GM12878 (cell line): ENCODE results near the gene KRTAP10-3. TPM values are rescaled to one million over a fixed set of nuclear protein-coding genes. Genes with fewer than 3 reads are reported as not detected.

Experiments used
- ATAC-seq: fragments of 200-7000 bp; cut with Tn5 transposase; 3 replicates; pipeline ENCODE4 v1.9.1; 2020; ENCODE audit warnings: mild to moderate bottlenecking, moderate library complexity
- BruUV-seq: library from RNA; stranded (reverse); fragments of 400-500 nt; replicated peaks from 2 replicates; lab custom pipeline; 2021; lab: Mats Ljungman, UMichigan
- CTCF ChIA-PET: fragments of 300-600 bp; sonication (Branson Sonifier 250); formaldehyde crosslinking; extraction: SDS; loops from one replicate; lab custom pipeline; 2021; ENCODE audit warnings: inconsistent platforms; lab: Yijun Ruan, JAX
- POLR2A ChIA-PET: fragments of 350-600 bp; formaldehyde crosslinking; extraction: SDS; loops from one replicate; lab custom pipeline; 2021; ENCODE audit warnings: inconsistent platforms; lab: Charles Lee
- RAD21 ChIA-PET: fragments of 300-600 bp; sonication (Branson Sonifier 250); formaldehyde crosslinking; loops from one replicate; lab custom pipeline; 2023; ENCODE audit warnings: antibody characterized with exemption; ENCODE audit not compliant: unreplicated experiment; lab: Charles Lee
- SMC1A ChIA-PET: fragments of 300-600 bp; sonication (Branson Sonifier 250); formaldehyde crosslinking; loops from one replicate; lab custom pipeline; 2023; ENCODE audit not compliant: unreplicated experiment, uncharacterized antibody; lab: Charles Lee
- DNase-seq: peaks from one replicate; pipeline ENCODE4 v3.0.0-alpha.2; 2011; ENCODE audit warnings: low read depth, low spot score
- FAIRE-seq: peaks from 3 replicates; lab custom pipeline; 2011; peaks lifted over from hg19 to GRCh38; lab: Jason Lieb, UNC
- H2AFZ ChIP-seq: 2 replicates; pipeline ENCODE4 v1.6.0; 2011; ENCODE audit warnings: low read depth, low read length, control low read depth; ENCODE audit not compliant: control insufficient read depth
- H3K27ac ChIP-seq: 2 replicates; pipeline ENCODE4 v1.5.1; 2011; ENCODE audit warnings: control low read depth; ENCODE audit not compliant: control insufficient read depth, insufficient read depth
- H3K27me3 ChIP-seq, 2 experiments: replicated peaks in 1 of 2; 2 replicates each; pipeline versions ENCODE4 v1.6.0 to v1.6.1; 2011; ENCODE audit warnings: low read length in 1 of 2; ENCODE audit not compliant: control insufficient read depth in 2 of 2, insufficient read depth in 2 of 2
- H3K36me3 ChIP-seq, 2 experiments: 2 replicates each; pipeline ENCODE4 v1.5.1; 2011; ENCODE audit warnings: low read length in 1 of 2; ENCODE audit not compliant: control insufficient read depth in 2 of 2, insufficient read depth in 2 of 2
- H3K4me1 ChIP-seq: 2 replicates; pipeline ENCODE4 v1.6.1; 2011; ENCODE audit warnings: mild to moderate bottlenecking, low read length, moderate library complexity, mixed read lengths; ENCODE audit not compliant: control insufficient read depth, insufficient read depth
- H3K4me2 ChIP-seq: 2 replicates; pipeline ENCODE4 v1.6.0; 2011; ENCODE audit warnings: control low read depth; ENCODE audit not compliant: control insufficient read depth, insufficient read depth
- H3K4me3 ChIP-seq: fragments of 200-600 bp; sonication (generic); 2 replicates; pipeline ENCODE4 v1.5.1; 2016
- H3K79me2 ChIP-seq: 2 replicates; pipeline ENCODE4 v1.6.0; 2011; ENCODE audit warnings: low read length; ENCODE audit not compliant: control insufficient read depth, insufficient read depth
- H3K9ac ChIP-seq: 2 replicates; pipeline ENCODE4 v1.8.0; 2011; ENCODE audit warnings: low read length, control low read depth, mixed read lengths; ENCODE audit not compliant: control insufficient read depth, insufficient read depth
- H3K9me3 ChIP-seq: replicated peaks from 3 replicates; pipeline ENCODE4 v1.5.1; 2011; ENCODE audit warnings: mild to moderate bottlenecking, low read length; ENCODE audit not compliant: control insufficient read depth, insufficient read depth
- H4K20me1 ChIP-seq: 2 replicates; pipeline ENCODE4 v1.6.0; 2011; ENCODE audit not compliant: control insufficient read depth, insufficient read depth
- CBX5 ChIP-seq: sonication (generic); IDR thresholded peaks from 2 replicates; pipeline ENCODE4 v1.6.1; 2016; ENCODE audit warnings: low read depth, moderate library complexity, mild to moderate bottlenecking, inconsistent platforms
- CHD2 ChIP-seq: IDR thresholded peaks from 2 replicates; pipeline ENCODE4 v1.6.1; 2011; ENCODE audit warnings: low read depth, low read length, improper control_type of control experiment, borderline replicate concordance
- ELK1 ChIP-seq: IDR thresholded peaks from 2 replicates; pipeline ENCODE4 v1.6.1; 2012; ENCODE audit warnings: low read depth, low read length, improper control_type of control experiment
- ESRRA ChIP-seq: IDR thresholded peaks from 2 replicates; pipeline ENCODE4 v1.6.1; 2012; ENCODE audit warnings: mild to moderate bottlenecking, low read length, improper control_type of control experiment
- FOS ChIP-seq: IDR thresholded peaks from 3 replicates; pipeline ENCODE4 v1.6.1; 2011; ENCODE audit warnings: borderline replicate concordance; ENCODE audit not compliant: insufficient read length; ENCODE audit errors: extremely low read depth
- KAT2A ChIP-seq: conservative IDR thresholded peaks from 2 replicates; pipeline ENCODE4 v1.6.1; 2011; ENCODE audit warnings: low read depth, low read length; ENCODE audit not compliant: control insufficient read depth
- MXI1 ChIP-seq: fragments of 150-350 bp; IDR thresholded peaks from 2 replicates; pipeline ENCODE4 v1.6.1; 2011; ENCODE audit warnings: low read depth, mild to moderate bottlenecking, inconsistent platforms, low read length, improper control_type of control experiment
- NR2C2 ChIP-seq: IDR thresholded peaks from 2 replicates; pipeline ENCODE4 v1.6.1; 2011; ENCODE audit warnings: borderline replicate concordance, low read depth; ENCODE audit not compliant: control insufficient read depth, insufficient read length
- RELA ChIP-seq: fragments of 450-650 bp; IDR thresholded peaks from 2 replicates; pipeline ENCODE4 v1.8.0; 2014; ENCODE audit warnings: borderline replicate concordance; ENCODE audit not compliant: partially characterized antibody
- SREBF1 ChIP-seq: IDR thresholded peaks from 2 replicates; pipeline ENCODE4 v1.6.1; 2012; ENCODE audit warnings: mild to moderate bottlenecking, low read length
- TARDBP ChIP-seq: IDR thresholded peaks from 2 replicates; pipeline ENCODE4 v1.6.1; 2016; ENCODE audit warnings: borderline replicate concordance
- TCF12 ChIP-seq: IDR thresholded peaks from 2 replicates; pipeline ENCODE4 v1.6.1; 2011; ENCODE audit warnings: low read depth, mild to moderate bottlenecking, low read length
- TCF7 ChIP-seq: IDR thresholded peaks from 2 replicates; pipeline ENCODE4 v1.6.1; 2014; ENCODE audit warnings: antibody characterized with exemption, borderline replicate concordance
- ZSCAN29 ChIP-seq: fragments of 450-650 bp; IDR thresholded peaks from 2 replicates; pipeline ENCODE4 v1.6.1; 2017; ENCODE audit warnings: mild to moderate bottlenecking, moderate library complexity
- WGBS: methylation state at CpG from one replicate; pipeline ENCODE4 v1.1.6; 2016; ENCODE audit warnings: low lambda C conversion rate; ENCODE audit not compliant: insufficient replicate concordance, insufficient coverage; ENCODE audit errors: missing lambda C conversion rate; 5-methylcytosine and 5-hydroxymethylcytosine counted together
- in situ Hi-C: fragments of 300-500 bp; cut with MboI; formaldehyde crosslinking; loops from 9 replicates; pipeline ENCODE4 v1.14.3; 2018; ENCODE audit warnings: mixed read lengths
- intact Hi-C: fragments of 100-400 bp; cut with micrococcal nuclease; formaldehyde crosslinking; loops from one replicate; pipeline ENCODE4 v1.14.2; 2022; ENCODE audit not compliant: unreplicated experiment
- polyA plus RNA-seq, 11 experiments: library from polyadenylated mRNA; depleted of rRNA in 4 of 11; unstranded in 6 of 11; stranded (reverse) in 5 of 11; fragments of >200 nt; fragmentation: Nextera tagmentation in 4 of 11; fragmentation: Illumina TruSeq in 1 of 11; extraction: Ambion mirVana in 4 of 11; extraction: Trizol in 1 of 11; gene quantifications; 1 replicate in 1 of 11; 2 replicates in 10 of 11; pipeline versions ENCODE4 v1.2.1 to v1.2.3, GENCODE V29; 2011 to 2016; ENCODE audit warnings: inconsistent platforms in 2 of 11, missing spikeins in 2 of 11, low read depth in 1 of 11
- total RNA-seq, 4 experiments: library from RNA; depleted of rRNA in 3 of 4; stranded (reverse); fragments of >200 nt in 3 of 4; fragmentation: Illumina TruSeq in 1 of 4; extraction: Trizol in 1 of 4; gene quantifications; 2 replicates each; pipeline versions ENCODE4 v1.2.1 to v1.2.3, GENCODE V29; 2013 to 2021
- TF ChIP-seq, protein P1 (sequence below): IDR thresholded peaks from 2 replicates; pipeline ENCODE4 v1.6.1; 2011; ENCODE audit warnings: mild to moderate bottlenecking, low read depth, low read length, moderate library complexity; ENCODE audit not compliant: insufficient replicate concordance

Gene KRTAP10-3
- total and polyA plus RNA-seq, 10 of the 15 experiments (the other 5 are each of a cell fraction or from before 2014, with no cell fraction given): not detected

GRCh38 chr21:44548922-44549321, 9.7 kb downstream of the KRTAP10-3 start:
- SMC1A ChIA-PET: no interaction called here
- H3K4me3 ChIP-seq: no peak overlapping the region
- RAD21 ChIA-PET: interaction anchor here (0.6 kb wide), 1 partner anchor 1529 kb away, joined by 4 read pairs; no protein-coding TSS in a partner anchor
- CTCF ChIA-PET: no interaction called here
- no TSS peak for BruUV-seq
- POLR2A ChIA-PET: no interaction called here
- no peak overlapping the region for H3K4me2 ChIP-seq
- intact Hi-C loops: no loop called here
- FAIRE-seq: no peak
- WGBS: 45% methylated on average over 14 of the region's 14 CpGs
- H3K9me3 ChIP-seq: no peaks in the 10 kb centered on the region; the same call in 2 of the 3 replicates
- in situ Hi-C loops: no loop called here
- H3K79me2 ChIP-seq: no peaks in the 10 kb centered on the region
- no peaks in the 10 kb centered on the region for H3K27me3 ChIP-seq
- H3K9ac ChIP-seq: no peak overlapping the region
- H4K20me1 ChIP-seq: no peaks in the 10 kb centered on the region
- no peak overlapping the region for H3K27ac ChIP-seq
- H2AFZ ChIP-seq: no peak overlapping the region
- no peak for DNase-seq
- no peak for ATAC-seq
- H3K4me1 ChIP-seq: no peaks in the 10 kb centered on the region
- H3K36me3 ChIP-seq: no peaks in the 10 kb centered on the region
- TF ChIP-seq, protein P1, sequence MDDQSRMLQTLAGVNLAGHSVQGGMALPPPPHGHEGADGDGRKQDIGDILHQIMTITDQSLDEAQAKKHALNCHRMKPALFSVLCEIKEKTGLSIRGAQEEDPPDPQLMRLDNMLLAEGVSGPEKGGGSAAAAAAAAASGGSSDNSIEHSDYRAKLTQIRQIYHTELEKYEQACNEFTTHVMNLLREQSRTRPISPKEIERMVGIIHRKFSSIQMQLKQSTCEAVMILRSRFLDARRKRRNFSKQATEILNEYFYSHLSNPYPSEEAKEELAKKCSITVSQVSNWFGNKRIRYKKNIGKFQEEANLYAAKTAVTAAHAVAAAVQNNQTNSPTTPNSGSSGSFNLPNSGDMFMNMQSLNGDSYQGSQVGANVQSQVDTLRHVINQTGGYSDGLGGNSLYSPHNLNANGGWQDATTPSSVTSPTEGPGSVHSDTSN: no peak
- no peak for TF ChIP-seq ZSCAN29
- TF ChIP-seq FOS: no peak
- TF ChIP-seq NR2C2: no peak
- TF ChIP-seq CBX5: no peak
- no peak for TF ChIP-seq TCF12
- TF ChIP-seq SREBF1: no peak
- TF ChIP-seq TARDBP: no peak
- TF ChIP-seq MXI1: no peak
- no peak for TF ChIP-seq TCF7
- no peak for TF ChIP-seq RELA
- no peak for TF ChIP-seq ELK1
- no peak for TF ChIP-seq CHD2
- no peak for TF ChIP-seq ESRRA
- TF ChIP-seq KAT2A: no peak
